ENCODE results near the gene UBR2.

Gene UBR2

DNA sequence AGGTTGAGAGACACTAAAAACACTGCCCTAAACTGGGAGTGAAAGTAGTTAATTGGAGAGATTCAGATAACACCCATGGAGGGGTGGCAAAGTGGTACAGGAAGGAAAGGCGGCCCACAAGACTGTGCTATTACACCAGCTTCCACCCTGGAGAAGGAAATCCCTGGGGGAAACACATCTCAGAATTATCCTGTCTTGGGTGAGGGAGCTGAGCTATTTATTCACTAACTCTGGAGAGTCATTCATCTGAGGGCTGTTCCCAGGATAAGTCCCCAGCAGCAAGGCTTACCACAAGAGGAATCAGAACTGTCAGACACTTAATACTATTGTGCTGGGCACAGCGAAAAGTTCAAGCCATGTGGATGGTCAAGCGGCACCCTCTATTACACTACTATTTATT lies 172.1 kb downstream of the UBR2 start:
- no peak overlapping the region for H3K27ac ChIP-seq (ENCODE audit: low read depth, low read length)
- no peaks in the 10 kb centered on the region for H3K27me3 ChIP-seq (ENCODE audit: control insufficient read depth in 1 of 2, insufficient read depth in 2 of 2, low read length in 2 of 2)
- H3K36me3 ChIP-seq (ENCODE audit: control insufficient read depth in 1 of 2, insufficient read depth in 2 of 2, low read length in 2 of 2) = no peaks in the 10 kb centered on the region
- no peaks in the 10 kb centered on the region for H3K4me1 ChIP-seq (ENCODE audit: control insufficient read depth in 1 of 2, insufficient read depth in 2 of 2, low read length in 2 of 2)
- H3K4me3 ChIP-seq (ENCODE audit: low read depth in 1 of 2, low read length in 2 of 2) = no peak overlapping the region
- no peak overlapping the region for H3K9ac ChIP-seq (ENCODE audit: low read depth in 1 of 2, low read length in 2 of 2)
- no peaks in the 10 kb centered on the region for H3K9me3 ChIP-seq (ENCODE audit: control insufficient read depth in 1 of 2, low read length in 2 of 2)

DNA sequence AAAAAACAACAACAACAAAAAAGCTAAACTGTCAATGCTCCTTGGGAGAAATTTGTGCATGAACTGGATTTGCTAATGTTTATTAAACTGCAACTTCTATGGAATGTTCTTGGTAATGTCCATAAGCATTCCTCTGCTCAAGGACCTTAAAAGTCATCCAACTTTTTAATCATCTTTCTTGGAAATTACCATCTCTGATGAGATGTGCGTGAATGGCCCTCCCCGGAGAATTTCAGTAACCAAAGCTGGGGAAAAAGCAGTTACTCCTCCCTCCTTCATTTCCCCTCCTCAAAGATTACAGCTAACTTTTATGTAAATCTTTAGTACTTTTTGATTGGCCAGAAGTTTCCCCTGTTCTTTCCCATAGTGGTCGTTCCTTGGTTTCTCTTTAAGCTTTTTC lies 176.9 kb downstream of the UBR2 start:
- Histone ChIP-seq H3K36me3 (ENCODE audit: control insufficient read depth in 1 of 2, insufficient read depth in 2 of 2, low read length in 2 of 2) (no peaks in the 10 kb centered on the region), H3K4me3 (ENCODE audit: low read depth in 1 of 2, low read length in 2 of 2) (no peak overlapping the region), H3K27ac (ENCODE audit: low read depth, low read length) (no peak overlapping the region), H3K27me3 (ENCODE audit: control insufficient read depth in 1 of 2, insufficient read depth in 2 of 2, low read length in 2 of 2) (no peaks in the 10 kb centered on the region), H3K9me3 (ENCODE audit: control insufficient read depth in 1 of 2, low read length in 2 of 2) (no peaks in the 10 kb centered on the region), H3K4me1 (ENCODE audit: control insufficient read depth in 1 of 2, insufficient read depth in 2 of 2, low read length in 2 of 2) (peaks cover 9 to 12% of the 10 kb centered on the region in 2 donors), H3K9ac (ENCODE audit: low read depth in 1 of 2, low read length in 2 of 2) (no peak overlapping the region)

DNA sequence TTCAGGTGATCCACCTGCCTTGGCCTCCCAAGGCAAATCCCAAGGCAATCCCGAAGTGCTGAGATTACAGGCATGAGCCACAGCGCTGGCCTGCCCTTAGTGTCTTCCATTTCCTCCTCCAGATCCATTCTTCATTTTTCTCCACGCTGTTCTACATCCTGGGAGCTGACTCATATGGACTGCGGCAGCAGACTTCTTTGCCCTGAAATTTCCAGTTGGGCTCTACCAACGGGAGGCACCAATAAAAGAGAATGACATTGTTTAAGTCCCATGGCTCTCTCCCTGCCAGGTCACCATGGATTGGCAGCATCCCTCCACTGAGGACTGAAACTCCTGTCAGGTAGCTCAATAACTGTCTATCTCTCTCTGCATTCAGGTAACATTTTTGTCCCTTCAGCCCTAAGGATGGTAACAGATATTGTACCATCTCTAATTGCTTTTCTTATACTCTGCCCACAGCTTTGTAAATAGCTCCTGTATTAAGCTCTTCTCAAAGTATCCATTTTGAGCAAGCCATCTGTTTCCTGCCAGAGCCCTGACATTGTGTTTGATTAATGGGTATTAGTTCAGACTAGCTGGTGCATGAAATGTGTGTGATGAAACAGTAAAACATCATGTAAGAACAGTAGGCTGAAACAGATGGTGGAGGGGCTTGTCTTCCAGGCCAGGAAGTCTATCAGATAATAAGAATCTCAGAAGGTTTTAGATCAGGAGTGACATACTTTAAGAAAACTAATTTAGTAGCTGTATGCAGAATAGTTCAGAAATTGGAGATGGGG lies 178.5 kb downstream of the UBR2 start:
- peaks cover 9 to 12% of the 10 kb centered on the region in 2 donors for H3K4me1 ChIP-seq (ENCODE audit: control insufficient read depth in 1 of 2, insufficient read depth in 2 of 2, low read length in 2 of 2)
- H3K27me3 ChIP-seq (ENCODE audit: control insufficient read depth in 1 of 2, insufficient read depth in 2 of 2, low read length in 2 of 2) = no peaks in the 10 kb centered on the region
- H3K36me3 ChIP-seq (ENCODE audit: control insufficient read depth in 1 of 2, insufficient read depth in 2 of 2, low read length in 2 of 2) = no peaks in the 10 kb centered on the region
- no peak overlapping the region for H3K9ac ChIP-seq (ENCODE audit: low read depth in 1 of 2, low read length in 2 of 2)
- H3K9me3 ChIP-seq (ENCODE audit: control insufficient read depth in 1 of 2, low read length in 2 of 2) = no peaks in the 10 kb centered on the region
- no peak overlapping the region for H3K4me3 ChIP-seq (ENCODE audit: low read depth in 1 of 2, low read length in 2 of 2)
- no peak overlapping the region for H3K27ac ChIP-seq (ENCODE audit: low read depth, low read length)

All from duodenal mucosa (tissue), 2 donors.